Activated gamma-delta T cell treated with anti-CD3 and anti-CD28 coated beads, Interleukin-2, amount 50 U/mL, for 16 hours (primary cell): ENCODE results near the gene CTTNBP2.

Source experiments
- DNase-seq: peaks from one replicate; pipeline ENCODE4 v3.0.0-alpha.2; 2020; ENCODE audit warnings: low read depth

The CTTNBP2 gene

DNA sequence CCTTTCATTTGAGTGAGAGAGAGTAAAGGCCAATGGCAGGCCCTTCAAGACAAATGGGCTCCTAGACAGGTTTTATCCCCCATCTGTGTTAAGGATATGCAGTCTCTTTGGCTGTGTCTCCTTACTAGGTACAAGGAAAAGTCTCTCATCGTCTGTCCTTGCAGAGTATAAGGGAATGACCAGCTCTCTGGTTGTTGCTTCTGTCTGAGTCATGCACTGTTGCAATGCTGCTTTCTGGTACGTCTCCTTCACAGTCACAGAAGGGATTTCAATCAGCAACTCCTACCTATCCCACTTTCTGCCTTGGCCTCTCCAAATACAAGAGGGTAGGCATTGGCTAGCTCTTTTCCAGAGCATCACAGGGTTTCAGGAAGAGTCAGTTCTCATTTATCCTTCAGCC is 48.1 kb downstream of the CTTNBP2 start:
- DNase-seq = no peak

DNA sequence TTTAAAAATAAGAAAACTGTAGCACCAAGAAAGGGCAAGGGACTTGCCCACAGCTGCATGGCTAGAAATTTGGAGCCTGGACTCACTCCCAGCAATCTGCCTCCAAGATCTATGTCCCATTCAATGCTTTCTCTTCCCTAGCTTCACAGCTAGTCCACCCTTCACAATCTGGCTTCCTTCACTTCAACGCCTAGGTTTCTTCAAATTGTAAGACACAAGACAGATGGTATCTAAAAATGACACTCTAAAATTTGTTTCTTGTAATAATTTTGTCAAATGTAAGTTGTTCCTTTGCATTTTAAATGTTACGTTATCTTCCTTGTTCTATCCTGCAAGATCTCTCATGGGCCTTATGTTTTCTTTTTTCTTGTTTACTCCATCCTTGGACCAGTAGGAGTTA is 48.6 kb downstream of the CTTNBP2 start:
- no peak for DNase-seq

DNA sequence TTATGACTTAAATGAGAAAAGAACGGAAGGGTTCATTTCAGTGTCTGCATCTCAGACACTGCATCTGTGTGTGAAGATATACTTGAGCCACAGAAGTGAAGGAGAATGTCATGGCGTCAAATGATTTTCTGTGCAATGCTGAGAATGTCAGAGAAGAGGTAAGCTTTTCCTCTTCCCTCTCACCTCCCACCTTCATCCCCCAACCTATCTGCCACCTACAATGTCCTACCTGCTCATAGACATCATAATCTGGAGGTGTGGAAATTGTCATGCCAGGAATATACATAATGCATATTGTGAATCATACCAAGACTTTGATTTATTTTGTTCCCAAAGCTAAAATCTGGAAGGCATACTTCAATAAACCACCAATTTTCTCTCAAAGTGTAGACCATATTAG is 53.7 kb downstream of the CTTNBP2 start:
- no peak for DNase-seq

DNA sequence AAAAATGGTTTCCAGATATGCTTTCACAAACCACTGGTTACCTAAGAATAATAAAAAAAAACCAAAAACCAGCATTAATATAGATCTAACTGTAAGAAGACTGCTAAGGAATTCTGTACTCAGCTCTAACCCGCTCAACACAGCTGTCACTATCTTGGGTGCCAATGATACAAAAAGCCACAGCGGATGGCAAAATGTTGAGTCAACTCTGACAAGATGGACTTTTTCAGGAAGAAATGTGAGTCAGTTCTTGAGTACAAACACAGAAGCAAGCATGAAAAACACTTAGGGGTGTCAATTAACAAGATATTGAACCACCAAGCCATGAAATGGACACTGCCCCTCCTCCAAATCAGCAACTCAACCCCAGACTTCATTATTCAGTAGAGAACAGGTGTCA is 55.0 kb downstream of the CTTNBP2 start:
- DNase-seq = no peak

DNA sequence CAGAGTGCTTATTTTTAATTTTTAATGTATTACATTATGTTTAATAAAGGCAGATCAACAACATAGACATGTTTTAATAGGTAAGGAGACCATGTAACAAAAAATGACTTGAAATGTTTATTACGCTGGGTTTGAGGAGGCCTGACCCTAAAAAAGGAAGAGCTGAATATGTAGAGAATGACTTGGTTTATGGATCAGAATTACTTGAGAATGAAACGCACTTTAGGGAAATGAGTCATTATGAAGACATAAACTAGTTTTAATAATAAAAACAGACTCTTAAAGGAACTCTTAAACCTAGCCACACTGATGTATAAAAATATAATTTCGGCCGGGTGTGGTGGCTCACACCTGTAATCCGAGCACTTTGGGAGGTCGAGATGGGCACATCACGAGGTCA is 56.5 kb downstream of the CTTNBP2 start:
- no peak for DNase-seq

DNA sequence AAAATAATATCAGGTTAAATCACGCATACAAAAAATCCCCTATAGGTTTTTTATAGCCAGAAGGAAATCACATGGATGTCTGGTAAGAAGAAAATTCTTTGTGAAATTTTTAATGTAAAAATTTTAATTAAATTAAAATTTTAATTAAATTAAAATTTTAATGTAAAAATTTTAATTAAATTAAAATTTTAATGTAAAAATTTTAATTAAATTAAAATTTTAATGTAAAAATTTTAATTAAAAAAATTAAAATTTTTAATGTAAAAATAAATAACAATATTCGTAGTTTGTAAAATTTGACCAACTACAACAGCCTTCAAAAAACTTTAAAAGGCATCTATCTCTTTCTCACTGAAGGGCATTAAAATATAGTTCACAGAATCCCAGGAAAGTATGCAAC is 61.5 kb downstream of the CTTNBP2 start:
- no peak for DNase-seq

DNA sequence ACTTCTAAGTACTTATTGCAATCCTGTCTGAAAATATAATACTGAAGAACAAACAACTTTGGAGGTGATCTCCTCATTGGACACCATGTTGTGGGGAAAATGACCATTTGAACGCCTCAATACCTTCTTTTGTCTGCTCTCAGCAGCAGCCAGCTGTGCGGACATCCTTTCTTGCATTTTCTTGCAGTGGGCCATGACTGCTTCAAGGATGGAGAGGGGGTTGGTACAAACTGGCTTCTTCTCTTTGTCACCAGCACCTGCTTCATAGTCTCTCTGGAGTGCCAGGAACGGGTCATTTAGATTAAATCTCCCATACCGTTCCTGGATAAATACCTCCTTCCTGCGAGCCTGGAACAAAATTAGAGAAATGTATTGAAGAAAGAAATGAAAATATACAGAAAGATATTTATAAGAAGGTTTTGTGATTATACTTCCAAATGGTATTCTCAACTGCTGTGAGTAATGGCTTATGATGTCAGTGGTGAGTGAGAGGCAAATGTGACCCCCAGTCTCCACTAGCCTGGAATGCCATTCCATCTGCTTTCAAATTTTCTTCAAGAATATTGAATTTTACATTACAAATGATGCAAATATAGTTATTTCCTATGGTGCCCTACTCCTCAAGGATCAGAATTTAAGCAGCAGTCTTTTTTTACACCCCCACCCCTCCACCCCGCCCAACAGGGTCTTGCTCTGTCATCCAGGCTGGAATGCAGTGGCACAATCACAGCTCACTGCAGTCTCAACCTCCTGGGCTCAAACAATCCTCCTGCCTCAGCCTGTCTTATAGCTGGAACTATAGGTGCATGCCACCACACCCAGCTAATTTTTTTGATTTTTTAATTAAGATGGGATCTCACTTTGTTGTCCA is 62.4 kb downstream of the CTTNBP2 start:
- no peak for DNase-seq

DNA sequence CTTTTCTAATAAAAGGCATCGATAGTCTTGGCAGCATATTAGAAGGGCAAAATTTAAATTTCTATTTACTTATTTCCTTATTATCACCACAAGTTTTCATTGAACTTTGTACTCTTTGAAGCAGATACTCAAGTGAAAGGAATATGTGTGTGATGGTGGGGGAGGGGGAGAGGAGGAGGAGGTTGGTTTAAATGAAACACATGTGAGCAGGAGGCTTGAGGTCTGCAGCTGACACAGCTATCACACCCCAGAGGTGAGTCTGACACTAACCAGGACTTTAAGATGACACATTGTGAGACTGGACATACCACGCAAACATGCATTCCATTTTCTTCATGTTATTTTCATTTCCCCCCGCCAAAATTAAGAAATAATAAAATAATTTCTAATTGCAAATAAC is 63.3 kb downstream of the CTTNBP2 start:
- no peak for DNase-seq

DNA sequence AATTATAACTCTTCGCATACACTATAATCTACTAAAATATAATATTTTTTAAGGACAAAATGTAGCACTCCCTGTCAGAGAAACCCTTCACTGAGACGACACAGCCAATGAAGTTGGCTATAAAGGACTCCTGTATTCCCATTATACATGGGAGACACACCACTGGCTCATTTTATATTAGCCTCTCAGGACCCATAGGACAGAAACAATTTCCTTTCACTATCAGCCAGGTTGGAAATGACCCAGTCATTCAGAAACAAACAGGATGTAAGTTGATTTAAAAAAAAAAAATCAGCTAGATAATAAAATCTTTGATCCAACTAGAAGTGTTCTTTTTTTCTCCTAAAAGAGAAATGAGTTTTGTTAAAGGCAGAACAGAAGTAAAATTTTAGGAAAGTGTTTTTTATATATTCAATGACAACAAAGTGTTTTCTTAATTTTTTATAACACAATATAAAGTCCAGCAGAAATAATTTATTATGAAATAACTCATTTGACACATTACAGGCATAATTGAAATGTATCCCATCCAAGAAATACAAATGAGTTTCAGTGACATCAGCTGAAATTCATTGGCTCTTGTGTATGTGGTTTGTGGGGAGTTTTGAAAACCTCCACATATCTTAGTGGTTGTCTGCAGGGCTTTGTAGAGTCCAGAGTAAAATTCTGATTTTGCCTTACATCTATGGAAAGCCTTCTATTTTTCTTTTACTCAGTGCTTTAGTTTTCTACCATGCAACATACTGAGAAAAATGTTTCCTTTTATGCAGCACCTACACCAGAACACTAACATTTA is 64.1 kb downstream of the CTTNBP2 start:
- no peak for DNase-seq

DNA sequence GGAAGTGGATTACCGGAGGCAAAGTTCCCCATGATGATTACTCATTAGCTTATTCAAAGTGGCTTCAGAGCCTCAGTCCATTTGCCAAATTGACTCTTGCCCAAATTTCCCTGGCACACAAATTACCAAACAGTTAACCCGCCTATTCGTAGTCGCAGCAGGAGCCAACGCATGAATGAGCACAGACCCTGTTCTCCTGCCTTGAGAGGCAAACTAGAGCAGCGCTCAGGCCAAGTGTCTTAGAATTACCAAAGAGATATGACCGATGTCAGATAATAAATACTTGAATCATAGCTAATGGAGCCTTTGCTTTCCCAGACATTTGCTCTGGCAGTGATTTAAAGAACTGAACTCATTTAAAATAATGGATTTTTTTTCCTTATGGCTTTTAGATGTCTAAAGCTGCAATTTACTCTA is 64.9 kb downstream of the CTTNBP2 start:
- DNase-seq = no peak

DNA sequence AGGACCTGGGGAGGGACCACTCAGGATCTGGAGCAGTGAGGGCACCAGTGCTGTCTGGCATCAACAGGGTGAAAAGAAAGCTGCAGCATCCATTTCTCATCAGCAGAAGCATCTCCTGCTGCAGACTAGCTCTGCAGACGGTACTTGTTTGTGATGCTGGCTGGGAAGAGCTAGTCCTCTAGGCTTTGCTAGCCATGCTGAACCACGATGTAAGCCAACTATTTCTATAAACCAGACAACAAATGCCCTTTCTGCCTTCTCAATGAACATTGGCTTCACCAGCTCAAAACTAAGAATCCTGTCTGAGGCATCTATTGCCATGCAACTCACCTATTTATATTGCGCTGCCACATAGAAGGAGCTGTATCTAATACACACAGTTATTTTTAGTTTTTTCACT is 65.6 kb downstream of the CTTNBP2 start:
- DNase-seq = no peak

DNA sequence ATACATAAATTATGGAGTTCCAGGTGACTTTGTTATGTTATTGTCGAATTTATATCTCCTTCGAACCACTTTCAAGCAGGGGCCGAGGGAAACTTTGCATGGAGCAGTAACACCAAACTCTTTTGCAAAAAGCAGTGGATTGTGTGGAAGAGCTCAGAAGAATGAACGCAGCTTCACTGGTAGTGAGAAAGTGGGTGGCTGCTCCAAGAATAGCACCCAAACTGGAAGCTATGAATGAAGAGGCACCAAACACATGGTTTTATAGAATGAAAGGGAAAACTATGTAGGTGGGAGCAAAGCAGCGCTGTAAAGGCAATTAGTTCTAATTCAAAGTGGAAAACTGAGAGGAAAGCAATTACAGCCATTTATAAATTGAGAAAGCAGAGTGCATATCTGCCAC is 67.2 kb downstream of the CTTNBP2 start:
- DNase-seq = no peak

DNA sequence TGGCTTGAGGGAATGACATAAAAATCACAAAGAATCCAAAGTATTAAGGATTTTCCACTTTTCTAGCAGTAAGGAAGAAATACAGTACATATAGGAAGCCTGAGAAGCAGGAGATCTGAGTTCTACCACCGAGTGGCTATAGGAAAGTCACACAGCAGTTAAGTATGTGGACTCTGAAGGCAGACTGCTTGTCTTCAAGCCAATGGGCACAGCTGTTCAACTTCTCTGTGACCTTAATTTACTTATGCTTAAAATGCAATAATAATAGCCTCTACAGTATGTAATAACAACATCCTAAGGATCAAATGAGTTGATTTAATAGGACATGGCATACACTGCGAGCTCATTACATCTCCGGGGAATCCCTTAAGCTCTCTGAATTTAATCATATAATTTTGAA is 68.0 kb downstream of the CTTNBP2 start:
- DNase-seq = no peak

DNA sequence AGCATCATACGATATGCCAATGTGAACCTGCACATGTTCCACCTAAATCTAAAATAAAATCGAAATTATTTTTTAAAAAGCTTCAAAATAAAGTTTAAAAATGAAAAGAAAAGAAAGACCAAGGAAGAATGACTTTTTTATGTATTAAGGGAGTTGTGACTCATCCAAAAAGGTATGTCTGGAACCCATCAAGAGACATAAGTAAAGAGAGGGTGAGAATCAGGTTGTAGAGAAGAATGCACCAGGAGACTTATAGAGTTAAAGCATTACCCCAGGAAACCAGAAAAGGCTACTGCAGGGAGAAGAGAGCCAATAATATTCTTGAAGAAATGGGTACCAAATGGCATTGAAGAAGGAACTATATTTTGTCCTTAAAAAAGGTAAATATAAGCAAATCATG is 69.8 kb downstream of the CTTNBP2 start:
- DNase-seq = no peak

DNA sequence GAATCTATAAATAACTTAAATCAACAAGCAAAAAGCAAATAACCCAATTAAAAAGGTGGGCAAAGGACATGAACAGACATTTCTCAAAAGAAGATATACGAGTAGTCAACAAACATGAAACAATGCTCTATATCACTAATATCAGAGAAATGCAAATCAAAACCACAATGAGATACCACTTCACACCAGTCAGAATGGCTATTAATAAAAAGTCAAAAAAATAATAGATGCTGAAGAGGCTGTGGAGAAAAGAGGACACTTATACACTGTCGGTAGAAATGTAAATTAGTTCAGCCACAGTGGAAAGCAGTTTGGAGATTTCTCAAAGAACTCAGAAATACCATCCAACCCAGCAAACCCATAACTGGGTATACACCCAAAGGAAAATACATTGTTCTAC is 70.6 kb downstream of the CTTNBP2 start:
- no peak for DNase-seq

DNA sequence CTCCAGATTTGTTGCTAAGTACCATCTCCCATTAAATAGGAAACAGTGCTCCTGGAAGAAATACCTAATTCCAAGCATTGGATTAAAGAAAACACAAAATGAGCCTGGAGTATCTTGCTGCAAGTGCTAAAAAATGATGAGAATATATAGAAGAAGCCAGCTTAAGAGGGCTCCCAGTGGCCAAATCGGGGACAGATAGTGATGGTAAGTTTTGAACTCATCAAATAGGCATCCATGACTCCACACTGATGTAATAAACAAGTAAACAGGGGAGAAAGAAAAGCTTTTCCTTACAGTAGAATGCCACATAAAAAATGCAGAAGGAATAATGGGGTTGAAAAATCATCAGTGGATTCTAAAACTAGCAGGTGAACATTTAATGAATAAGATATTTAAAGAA is 72.4 kb downstream of the CTTNBP2 start:
- no peak for DNase-seq

DNA sequence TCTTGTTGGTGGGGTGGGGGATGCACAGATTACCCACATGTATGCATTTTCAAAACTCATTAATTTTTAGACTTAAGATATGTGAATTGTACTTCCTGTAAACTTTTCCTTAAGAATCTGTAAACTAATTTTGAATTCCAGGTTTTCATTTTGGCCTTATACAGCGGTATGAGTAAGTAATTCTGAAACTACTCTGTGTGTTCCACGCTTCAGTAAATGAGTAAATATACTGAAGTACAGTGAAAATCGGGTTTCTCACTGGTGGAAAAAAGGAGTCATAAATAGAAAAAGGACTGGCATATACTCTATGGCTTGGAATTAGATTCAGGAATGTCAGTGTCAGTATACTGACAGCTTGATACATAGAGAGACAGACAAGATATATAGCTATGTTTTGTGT is 72.8 kb downstream of the CTTNBP2 start:
- DNase-seq = no peak

DNA sequence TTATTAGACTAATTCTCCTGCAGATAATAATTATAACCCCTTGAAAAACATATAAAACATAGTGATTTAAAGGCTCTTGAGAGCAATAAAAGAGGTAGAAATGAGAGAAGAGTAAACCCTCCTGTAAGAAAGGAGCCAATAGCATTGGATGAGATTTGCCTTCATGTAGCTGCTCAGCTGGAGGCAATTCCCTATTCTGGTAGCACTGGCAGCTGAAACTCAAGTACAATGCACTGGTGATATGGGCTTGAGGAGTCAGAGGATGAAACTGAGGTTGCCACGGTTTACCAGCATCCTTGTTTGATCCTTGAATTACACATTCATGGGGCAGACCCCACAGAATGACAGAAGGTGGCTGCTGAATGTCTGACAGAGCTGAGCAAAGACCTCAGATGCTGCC is 76.4 kb downstream of the CTTNBP2 start:
- no peak for DNase-seq

DNA sequence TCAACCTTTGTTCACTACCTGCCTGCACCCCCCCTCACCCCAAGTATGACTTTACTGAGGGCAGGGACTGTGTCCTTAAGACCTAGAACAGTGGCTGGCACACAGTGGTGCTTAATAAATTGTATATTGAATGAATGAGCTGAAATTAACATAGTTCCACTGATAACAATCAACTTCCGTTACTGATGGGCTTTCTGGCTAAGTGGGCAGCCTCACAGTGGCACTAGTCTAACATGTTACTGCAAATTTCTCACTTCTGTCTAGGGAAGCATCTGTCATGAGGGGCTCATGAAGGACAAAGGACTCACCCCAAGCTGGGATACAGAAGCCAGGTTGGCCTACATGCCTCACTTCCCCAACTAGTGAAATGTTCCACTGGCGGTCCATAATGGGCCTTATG is 79.3 kb downstream of the CTTNBP2 start:
- DNase-seq = no peak

DNA sequence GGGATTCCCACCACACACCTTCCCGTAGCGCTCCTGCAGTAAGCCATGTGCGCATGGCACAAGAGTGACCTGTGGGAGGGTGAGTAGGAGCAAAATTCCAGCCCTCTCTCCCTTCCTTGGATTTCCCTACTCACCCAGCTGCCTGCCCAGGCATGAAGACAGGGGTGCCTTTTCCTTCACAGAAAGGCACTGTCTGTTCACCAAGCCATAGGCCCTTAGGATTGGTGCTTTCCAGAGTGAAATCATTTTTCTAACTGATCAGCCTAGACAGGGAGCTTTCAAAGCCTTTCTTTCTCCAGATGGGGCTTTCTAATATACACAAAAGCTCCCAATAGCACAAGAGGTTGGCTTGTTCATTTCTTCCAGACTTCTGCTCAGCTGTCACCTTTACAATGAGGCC is 79.7 kb downstream of the CTTNBP2 start:
- no peak for DNase-seq

DNA sequence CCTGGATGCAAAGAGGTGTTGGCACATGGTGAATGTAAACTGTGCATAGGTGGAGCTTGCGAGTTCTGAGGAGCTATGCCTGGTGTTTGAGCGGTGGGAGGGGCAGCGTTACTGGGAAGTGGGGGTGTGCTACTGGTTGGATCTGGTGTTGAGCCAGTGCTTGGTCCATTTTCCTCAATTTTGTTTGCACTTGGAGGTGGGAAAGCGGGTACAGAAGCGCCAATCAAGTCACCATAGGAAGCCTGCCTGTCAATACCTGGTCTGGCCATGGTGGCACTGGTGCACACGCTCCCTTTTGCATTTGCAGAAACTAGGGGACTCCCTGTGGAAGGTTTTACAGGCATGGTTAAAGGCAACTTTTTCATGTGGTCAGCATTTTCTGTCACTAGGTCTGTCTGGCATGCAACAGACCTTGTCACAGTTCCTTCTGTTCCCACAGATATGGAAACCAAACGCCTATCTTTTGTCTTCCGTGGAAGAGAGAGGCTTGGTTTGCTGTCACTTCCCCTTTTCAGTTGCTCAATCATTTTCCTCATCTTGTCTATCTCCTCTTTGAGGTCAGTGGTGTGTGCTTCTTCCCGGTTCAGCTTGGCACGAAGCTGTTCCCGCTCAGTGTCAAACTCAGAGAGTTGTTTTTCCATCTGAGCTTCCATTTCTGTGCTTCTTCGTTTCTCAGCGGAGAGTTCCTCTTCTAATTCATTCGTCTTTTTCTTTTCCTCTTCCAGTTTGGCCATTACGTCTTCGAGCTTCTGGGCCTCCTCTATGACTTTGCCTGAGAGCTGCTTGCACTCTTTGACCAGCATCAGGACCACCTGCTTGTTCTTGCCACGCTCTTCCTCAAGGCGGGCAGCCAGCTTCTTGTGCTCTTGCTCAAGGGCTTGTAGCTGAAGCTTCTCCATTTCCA is 81.1 kb downstream of the CTTNBP2 start:
- no peak for DNase-seq

DNA sequence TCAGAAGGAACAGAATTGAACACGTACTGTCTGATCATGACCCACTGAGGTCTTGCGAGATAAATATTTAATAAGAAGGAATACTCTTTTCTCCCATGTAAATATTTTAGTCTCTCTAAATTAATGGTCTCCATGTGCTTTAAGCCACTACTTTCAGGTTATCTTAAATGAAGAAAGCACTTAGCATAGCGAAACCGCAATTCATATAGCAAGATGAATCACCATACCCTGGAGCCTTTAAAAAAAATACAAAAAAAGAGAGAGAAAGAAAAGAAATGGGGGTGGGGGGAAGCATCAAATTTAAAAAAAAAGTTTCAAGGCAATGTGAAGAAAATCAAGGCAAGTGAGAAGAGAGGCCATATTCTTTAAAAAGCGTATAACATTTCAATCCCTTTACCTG is 82.5 kb downstream of the CTTNBP2 start:
- DNase-seq = no peak

DNA sequence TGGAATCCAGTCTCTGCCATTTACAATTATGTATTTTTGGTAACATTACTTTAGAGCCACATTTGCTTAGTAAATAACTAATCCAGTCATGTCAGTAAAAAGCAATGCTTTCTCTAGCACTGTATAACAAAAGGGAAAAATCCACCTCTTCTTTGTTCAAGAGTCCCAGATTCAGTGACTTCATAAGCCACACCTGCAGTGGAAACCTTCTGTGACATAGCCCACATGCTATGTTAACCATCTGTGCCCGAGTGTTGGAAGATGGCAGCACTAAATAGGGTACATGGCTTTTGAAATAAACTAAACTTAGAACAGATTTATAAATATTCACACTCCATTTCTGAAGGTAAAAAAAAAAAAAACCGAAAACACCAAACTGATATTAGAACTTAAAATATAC is 83.0 kb downstream of the CTTNBP2 start:
- DNase-seq = no peak
